Activated CD4-positive, alpha-beta memory T cell treated with anti-CD3 and anti-CD28 coated beads, Interleukin-2, amount 10 ng/mL, durations not matched to agents 7 days and 5 days (primary cell): Measurements from ENCODE around the gene NEK9. TPM values are rescaled to one million over a fixed set of nuclear protein-coding genes. Genes with fewer than 3 reads are reported as not detected.
A peak's percentile ranks its signal among the peaks of the same experiment; 100 is the strongest.

Source experiments
- CTCF ChIA-PET: fragments of 350-600 bp; sonication (Branson Sonifier 250); formaldehyde crosslinking; loops from one replicate; lab custom pipeline; 2021; ENCODE audit warnings: antibody characterized with exemption, inconsistent platforms; lab: Charles Lee
- POLR2A ChIA-PET: fragments of 350-600 bp; sonication (Branson Sonifier 250); formaldehyde crosslinking; loops from one replicate; lab custom pipeline; 2021; ENCODE audit warnings: antibody characterized with exemption; lab: Charles Lee
- DNase-seq: peaks from one replicate; pipeline ENCODE4 v3.0.0-alpha.2; 2020
- H3K27ac Mint-ChIP-seq: one replicate; pipeline ENCODE4 v1.8.0; 2021; ENCODE audit warnings: mild to moderate bottlenecking, mixed read lengths
- H3K27me3 Mint-ChIP-seq: one replicate; pipeline ENCODE4 v1.8.0; 2021; ENCODE audit warnings: mixed read lengths
- H3K36me3 Mint-ChIP-seq: one replicate; pipeline ENCODE4 v1.8.0; 2021; ENCODE audit warnings: low read depth, mixed read lengths
- H3K4me1 Mint-ChIP-seq: one replicate; pipeline ENCODE4 v1.8.0; 2021; ENCODE audit warnings: mixed read lengths
- H3K4me3 Mint-ChIP-seq: one replicate; pipeline ENCODE4 v1.8.0; 2021; ENCODE audit warnings: mild to moderate bottlenecking, mixed read lengths
- H3K9me3 Mint-ChIP-seq: one replicate; pipeline ENCODE4 v1.8.0; 2021; ENCODE audit warnings: mixed read lengths
- total RNA-seq, 2 experiments: library from RNA; stranded (reverse); gene quantifications; one replicate each; pipeline ENCODE4 v1.2.3, GENCODE V29; 2021

NEK9 gene
- 10 to 100 TPM; 72.0 to 77.3 TPM for total RNA-seq

DNA sequence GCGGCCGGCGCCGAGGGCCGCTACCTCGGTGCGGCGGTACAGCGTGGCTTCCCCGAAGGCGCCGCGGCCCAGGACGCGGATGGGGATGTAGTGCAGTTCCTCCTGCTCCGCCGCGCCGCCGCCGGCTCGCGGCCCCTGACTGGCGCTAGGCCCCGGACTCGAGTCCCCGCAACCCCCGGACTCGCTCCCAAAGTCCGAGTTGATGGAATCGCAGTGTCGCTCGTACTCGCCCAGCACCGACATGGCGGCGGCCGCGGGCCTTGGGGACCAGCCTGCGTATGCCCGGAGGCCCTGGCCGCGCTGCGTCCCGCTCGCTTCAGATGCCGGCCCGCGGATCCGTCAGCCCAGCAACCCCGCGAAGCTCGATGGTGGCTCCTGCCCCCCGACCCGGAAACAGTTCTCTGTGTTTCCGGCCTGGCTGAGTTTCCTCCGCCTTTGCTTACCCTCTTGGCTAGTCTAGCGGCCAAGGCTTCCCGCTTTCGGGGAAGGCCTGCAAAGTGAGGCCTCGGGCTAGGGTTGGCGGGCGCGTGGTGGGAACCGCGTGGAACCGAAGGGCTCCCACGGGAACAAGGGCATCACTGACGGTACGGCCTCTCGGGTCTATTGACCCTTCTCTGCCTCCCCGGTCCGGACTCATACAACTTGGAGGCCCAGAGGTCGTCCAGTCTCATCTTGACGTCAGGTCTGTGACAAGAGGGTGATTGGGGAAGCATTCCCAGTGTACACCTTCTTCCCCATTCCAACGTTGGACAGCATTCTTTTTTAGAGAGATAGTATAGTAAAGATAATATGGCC is at the start of gene NEK9:
TSS of gene NEK9 (minus strand) at position 370 of the 795 bp plus-strand sequence. CDS start at position 243, 127 bp downstream.
- H3K36me3 Mint-ChIP-seq: peaks cover 23% of the 10 kb centered on the region
- H3K4me3 Mint-ChIP-seq: peak within 1 kb of the TSS; percentile 82
- POLR2A ChIA-PET: interaction anchor here (0.6 to 3.5 kb wide), 42 partner anchors 10 to 534 kb away, joined by 3 to 23 read pairs (median 3); partner anchors contain the start of genes ACYP1, DLST, EIF2B2 and ERG28
- peak; percentile 91 for DNase-seq
- no peaks in the 10 kb centered on the region for H3K27me3 Mint-ChIP-seq
- CTCF ChIA-PET: interaction anchor here (0.9 to 8.9 kb wide), 8 partner anchors 10 to 267 kb away, joined by 3 to 216 read pairs (median 4); no protein-coding TSS in a partner anchor
- peak within 1 kb of the TSS; percentile 86 for H3K27ac Mint-ChIP-seq
- no peaks in the 10 kb centered on the region for H3K9me3 Mint-ChIP-seq
- peaks cover 39% of the 10 kb centered on the region for H3K4me1 Mint-ChIP-seq

DNA sequence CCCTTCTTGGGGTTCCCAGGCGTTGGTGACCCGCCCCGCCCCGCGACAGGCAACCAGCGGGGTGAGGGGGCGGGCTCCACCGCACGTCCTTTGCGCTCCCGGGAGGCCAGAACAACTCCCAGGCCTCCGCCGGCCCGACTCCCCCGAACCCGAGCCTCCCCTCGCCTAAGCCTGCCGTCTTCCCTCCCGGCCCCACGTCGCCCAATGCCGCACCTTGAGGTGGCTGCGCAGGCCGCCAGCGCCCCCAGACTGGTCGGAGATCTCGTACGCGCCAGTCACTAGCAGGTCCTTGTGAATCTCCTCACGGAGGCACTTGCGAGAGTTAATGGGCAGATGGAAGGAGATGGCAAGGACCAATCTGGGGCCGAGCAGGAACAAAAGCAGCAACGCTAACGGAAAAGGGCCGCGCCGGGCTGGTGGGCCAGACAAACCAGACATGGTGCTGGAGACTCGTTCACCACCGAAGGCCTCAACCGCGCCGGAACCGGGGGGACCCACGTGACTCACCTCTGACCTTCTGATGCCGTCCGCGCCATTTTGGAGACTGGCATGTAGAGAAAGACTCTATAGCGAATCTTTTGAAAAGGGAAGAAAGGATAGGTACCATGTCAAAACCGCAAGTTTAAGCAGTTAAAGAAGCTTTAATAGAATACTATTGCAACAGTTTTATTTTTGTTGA is 49.4 kb upstream of the NEK9 start, which contains the start of gene TMED10:
TSS of gene TMED10 (minus strand) at position 471 of the 679 bp plus-strand sequence. CDS start at position 438, 33 bp downstream.
- CTCF ChIA-PET: interaction anchor here (0.6 to 1.3 kb wide), 7 partner anchors 8 to 414 kb away, joined by 3 to 5 read pairs (median 3); partner anchors contain the start of gene NEK9
- peak; percentile 93 for DNase-seq
- Mint-ChIP-seq H3K27me3 (peaks cover 5% of the 10 kb centered on the region), H3K27ac (peak within 1 kb of the TSS; percentile 85), H3K4me3 (peak within 1 kb of the TSS; percentile 81), H3K36me3 (peaks cover 18% of the 10 kb centered on the region), H3K4me1 (peaks cover 36% of the 10 kb centered on the region), H3K9me3 (no peaks in the 10 kb centered on the region)
- POLR2A ChIA-PET: interaction anchor here (0.6 to 2.6 kb wide), 20 partner anchors 8 to 305 kb away, joined by 3 to 17 read pairs (median 4); partner anchors contain the start of gene NEK9

DNA sequence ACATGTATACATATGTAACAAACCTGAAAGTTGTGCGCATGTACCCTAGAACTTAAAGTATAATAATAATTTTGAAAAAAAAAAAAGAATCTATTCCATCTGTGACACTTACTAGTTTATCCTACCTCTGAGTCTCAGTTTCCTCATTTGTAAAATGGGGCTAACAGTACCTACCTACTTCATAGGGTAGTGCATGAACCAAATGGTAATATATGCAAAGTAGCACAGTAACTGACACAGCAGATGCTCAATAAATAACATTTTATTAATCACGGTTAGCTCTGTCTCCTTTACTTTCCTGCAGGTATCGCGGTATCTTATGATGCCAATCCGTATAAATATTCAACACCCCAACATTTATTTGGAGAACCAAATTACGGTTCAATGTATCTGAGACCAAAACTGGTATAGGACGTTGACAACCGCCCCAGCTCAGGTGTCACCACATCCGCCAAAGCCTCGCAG is 48.9 kb upstream of the NEK9 start:
- Mint-ChIP-seq H3K27ac (peak overlapping the region; percentile 85), H3K27me3 (peaks cover 5% of the 10 kb centered on the region), H3K36me3 (peaks cover 21% of the 10 kb centered on the region), H3K4me3 (peak overlapping the region; percentile 81), H3K9me3 (no peaks in the 10 kb centered on the region), H3K4me1 (peaks cover 40% of the 10 kb centered on the region)
- ChIA-PET POLR2A (interaction anchor here (0.7 to 2.6 kb wide), 13 partner anchors 9 to 295 kb away, joined by 3 to 17 read pairs (median 6); partner anchors contain the start of gene NEK9), CTCF (interaction anchor here (0.6 to 1.3 kb wide), 7 partner anchors 9 to 413 kb away, joined by 3 to 5 read pairs (median 3); partner anchors contain the start of gene NEK9)
- no peak for DNase-seq

DNA sequence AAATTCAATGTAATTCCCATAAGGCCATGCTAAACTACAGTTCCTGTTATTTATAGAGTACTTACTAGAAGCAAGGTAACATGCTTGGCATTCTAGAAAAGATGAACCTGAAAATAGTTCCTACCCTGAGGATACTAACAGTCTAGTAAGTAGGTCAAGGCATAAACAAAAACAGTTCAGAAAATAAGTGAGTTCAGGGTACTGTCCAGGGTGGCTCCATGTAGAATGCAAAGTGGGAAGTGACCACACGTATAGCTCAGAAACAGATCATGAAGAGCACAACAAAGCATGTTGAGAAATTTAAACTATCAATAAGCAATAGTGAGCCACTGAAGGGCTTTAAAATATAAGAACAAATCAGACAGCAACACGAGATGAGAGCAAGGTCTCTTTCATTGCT is 47.2 kb upstream of the NEK9 start:
- peaks cover 21% of the 10 kb centered on the region for H3K36me3 Mint-ChIP-seq
- POLR2A ChIA-PET: no interaction called here

DNA sequence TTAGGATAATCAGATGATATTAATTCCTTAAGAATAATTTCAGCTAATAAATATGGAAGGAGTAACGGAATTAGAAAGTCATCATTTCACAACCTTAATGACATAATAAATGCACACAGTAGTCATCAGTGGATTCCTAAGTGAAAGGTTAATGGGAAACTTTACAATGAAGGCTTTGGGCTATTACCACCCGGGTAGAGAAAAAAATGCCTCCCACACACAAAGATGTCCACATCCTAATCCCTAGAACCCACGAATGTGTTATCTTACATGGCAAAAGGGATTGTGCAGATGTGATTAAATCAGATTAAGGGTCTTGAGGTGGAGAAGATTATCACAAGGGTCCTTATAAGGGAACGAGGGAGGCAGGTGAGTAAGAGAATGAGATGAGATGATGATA is 43.9 kb upstream of the NEK9 start:
- Mint-ChIP-seq H3K4me1 (peaks cover 47% of the 10 kb centered on the region), H3K9me3 (no peaks in the 10 kb centered on the region), H3K36me3 (peaks cover 28% of the 10 kb centered on the region), H3K27me3 (no peaks in the 10 kb centered on the region), H3K27ac (no peak overlapping the region), H3K4me3 (no peak overlapping the region)
- POLR2A ChIA-PET: no interaction called here
- CTCF ChIA-PET: no interaction called here
- DNase-seq: no peak

More for the DNA sequence above, 47.2 kb upstream of the NEK9 start:
- H3K4me1 Mint-ChIP-seq: peaks cover 47% of the 10 kb centered on the region
- DNase-seq: no peak
- H3K4me3 Mint-ChIP-seq: peak overlapping the region; percentile 46
- H3K27me3 Mint-ChIP-seq: peaks cover 2% of the 10 kb centered on the region
- CTCF ChIA-PET: interaction anchor here (1.0 to 1.3 kb wide), 2 partner anchors 13 to 19 kb away, joined by 3 read pairs; no protein-coding TSS in a partner anchor
- peak overlapping the region; percentile 33 for H3K27ac Mint-ChIP-seq
- no peaks in the 10 kb centered on the region for H3K9me3 Mint-ChIP-seq

DNA sequence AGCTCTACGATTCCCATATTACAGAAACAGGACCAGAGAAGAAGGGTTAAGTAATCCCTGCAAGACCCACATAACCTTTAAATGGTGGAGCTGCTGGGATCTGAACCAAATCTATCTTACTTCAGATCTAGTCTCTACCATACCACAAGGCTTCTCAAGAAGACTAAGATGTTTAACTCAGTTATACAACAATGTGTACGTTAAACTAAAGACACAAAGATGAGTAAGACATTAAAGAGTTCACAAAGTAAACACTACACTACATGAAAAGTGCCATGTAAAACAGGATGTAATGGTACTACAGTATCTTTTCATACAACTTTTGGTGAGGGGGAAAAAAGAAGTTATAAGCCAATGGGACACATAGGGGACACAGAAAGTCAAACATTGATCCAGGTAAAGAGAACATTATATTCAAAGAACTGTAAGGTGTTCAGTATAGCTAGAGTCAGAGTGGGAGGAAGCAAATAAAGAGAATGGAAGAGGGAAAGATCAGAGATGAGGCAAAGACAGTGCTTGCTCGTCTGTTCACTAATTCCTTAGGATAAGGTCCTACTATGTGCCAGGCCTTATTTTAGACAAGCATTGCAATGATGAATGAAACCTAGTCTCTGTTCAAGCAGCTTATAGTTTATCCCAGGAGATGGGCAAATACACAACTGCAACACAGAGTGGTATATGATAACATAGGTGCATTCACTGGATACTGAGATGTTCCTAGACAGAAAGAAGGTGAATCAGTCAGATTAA is 41.9 kb upstream of the NEK9 start:
- peaks cover 31% of the 10 kb centered on the region for H3K4me1 Mint-ChIP-seq
- ChIA-PET POLR2A (interaction anchor here (0.9 kb wide), 1 partner anchor 12 kb away, joined by 3 read pairs; no protein-coding TSS in a partner anchor), CTCF (interaction anchor here (1.0 to 1.6 kb wide), 3 partner anchors 12 to 128 kb away, joined by 3 to 4 read pairs (median 3); no protein-coding TSS in a partner anchor)
- no peaks in the 10 kb centered on the region for H3K9me3 Mint-ChIP-seq
- H3K27me3 Mint-ChIP-seq: no peaks in the 10 kb centered on the region
- H3K36me3 Mint-ChIP-seq: peaks cover 23% of the 10 kb centered on the region
- no peak overlapping the region for H3K4me3 Mint-ChIP-seq
- no peak for DNase-seq
- no peak overlapping the region for H3K27ac Mint-ChIP-seq

DNA sequence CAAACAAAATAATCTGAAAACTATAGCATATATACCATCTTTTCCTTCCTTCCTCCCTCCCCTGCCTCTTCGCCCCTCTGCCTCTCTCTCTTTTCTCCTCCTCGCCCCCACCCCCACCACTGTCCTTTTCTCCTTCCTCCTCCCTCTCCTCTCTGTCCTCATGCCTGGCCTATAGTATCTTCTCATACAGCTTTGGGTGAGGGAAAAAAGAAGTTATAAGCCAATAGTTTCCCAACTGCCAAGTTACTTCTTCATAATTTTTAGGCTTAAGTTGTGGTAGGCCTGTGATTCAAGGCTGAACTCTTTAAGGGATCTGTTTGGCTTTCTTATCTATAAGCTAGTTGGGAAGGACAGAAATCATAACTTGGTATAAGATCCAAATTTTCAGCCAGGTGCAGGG is 40.5 kb upstream of the NEK9 start:
- ChIA-PET CTCF (interaction anchor here (1.4 kb wide), 1 partner anchor 10 kb away, joined by 4 read pairs; no protein-coding TSS in a partner anchor), POLR2A (interaction anchor here (1.4 kb wide), 1 partner anchor 10 kb away, joined by 3 read pairs; no protein-coding TSS in a partner anchor)
- DNase-seq: no peak
- H3K4me1 Mint-ChIP-seq: peaks cover 29% of the 10 kb centered on the region
- no peaks in the 10 kb centered on the region for H3K27me3 Mint-ChIP-seq
- no peak overlapping the region for H3K4me3 Mint-ChIP-seq
- no peak overlapping the region for H3K27ac Mint-ChIP-seq
- no peaks in the 10 kb centered on the region for H3K9me3 Mint-ChIP-seq
- H3K36me3 Mint-ChIP-seq: peaks cover 21% of the 10 kb centered on the region

DNA sequence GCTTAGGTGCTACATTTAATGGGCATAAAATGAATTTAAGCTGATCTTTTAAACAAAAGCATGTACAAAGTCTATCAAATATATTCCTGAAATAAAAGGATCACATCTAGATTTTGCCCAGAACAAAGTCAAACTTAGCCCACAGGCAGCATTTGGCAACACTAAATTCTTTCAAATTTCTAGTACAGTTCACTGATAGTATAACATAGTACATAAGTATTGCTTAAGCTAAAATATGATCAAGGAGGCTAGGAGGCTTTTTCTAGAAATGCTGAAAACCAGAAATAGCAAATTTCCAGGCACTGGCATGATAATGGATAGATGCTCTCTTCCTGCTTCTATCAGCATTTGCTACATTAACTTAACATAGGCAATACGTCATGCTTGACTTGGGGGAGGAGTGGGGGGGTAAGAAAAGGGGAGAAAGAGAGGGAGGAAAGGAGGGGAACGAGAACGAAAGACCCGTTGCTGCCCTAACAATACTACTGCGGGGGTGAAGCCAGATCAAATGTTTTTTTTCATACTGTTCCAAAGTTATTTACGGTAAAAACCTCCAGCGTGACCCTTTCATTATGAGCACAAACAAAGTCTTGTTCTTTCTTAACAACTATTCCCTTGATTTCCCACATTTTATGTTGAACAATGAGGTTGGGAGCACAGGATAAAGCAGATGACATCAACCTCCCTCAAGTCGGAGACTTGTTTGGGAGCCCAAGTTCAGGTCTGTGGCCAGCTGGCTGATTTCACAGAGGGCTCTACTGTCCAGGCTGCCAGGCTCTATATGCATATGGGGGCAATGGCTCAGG is 38.9 kb upstream of the NEK9 start:
- no peaks in the 10 kb centered on the region for H3K27me3 Mint-ChIP-seq

DNA sequence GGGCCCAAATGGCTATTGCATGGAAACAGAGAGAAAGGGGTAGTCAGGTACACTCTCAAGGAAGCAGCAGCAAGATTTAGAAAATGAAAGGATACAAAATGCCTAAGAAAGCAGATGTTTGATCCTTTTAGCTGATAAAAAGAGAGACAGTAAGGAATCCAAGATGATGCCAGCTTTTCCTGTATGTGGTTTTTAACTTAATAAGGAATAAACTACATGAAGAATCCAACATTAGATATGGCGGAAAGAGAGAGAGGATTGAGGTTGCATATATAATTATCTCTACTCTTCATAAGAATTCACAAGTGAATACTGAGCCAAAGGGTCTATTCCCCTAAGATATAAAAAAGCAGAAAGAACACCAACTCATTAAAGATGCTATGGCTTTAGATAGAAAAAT is 38.0 kb upstream of the NEK9 start:
- no peaks in the 10 kb centered on the region for H3K9me3 Mint-ChIP-seq
- H3K4me3 Mint-ChIP-seq: no peak overlapping the region
- ChIA-PET POLR2A (interaction anchor here (1.4 kb wide), 1 partner anchor 11 kb away, joined by 5 read pairs; no protein-coding TSS in a partner anchor), CTCF (no interaction called here)
- peaks cover 43% of the 10 kb centered on the region for H3K4me1 Mint-ChIP-seq
- H3K36me3 Mint-ChIP-seq: peaks cover 18% of the 10 kb centered on the region
- no peak for DNase-seq
- H3K27ac Mint-ChIP-seq: no peak overlapping the region
- H3K27me3 Mint-ChIP-seq: no peaks in the 10 kb centered on the region

More for the DNA sequence above, 38.9 kb upstream of the NEK9 start:
- POLR2A ChIA-PET: no interaction called here
- Mint-ChIP-seq H3K4me1 (peaks cover 38% of the 10 kb centered on the region), H3K4me3 (no peak overlapping the region), H3K36me3 (peaks cover 16% of the 10 kb centered on the region), H3K9me3 (no peaks in the 10 kb centered on the region), H3K27ac (no peak overlapping the region)
- CTCF ChIA-PET: interaction anchor here (1.1 kb wide), 1 partner anchor 25 kb away, joined by 3 read pairs; no protein-coding TSS in a partner anchor
- no peak for DNase-seq

DNA sequence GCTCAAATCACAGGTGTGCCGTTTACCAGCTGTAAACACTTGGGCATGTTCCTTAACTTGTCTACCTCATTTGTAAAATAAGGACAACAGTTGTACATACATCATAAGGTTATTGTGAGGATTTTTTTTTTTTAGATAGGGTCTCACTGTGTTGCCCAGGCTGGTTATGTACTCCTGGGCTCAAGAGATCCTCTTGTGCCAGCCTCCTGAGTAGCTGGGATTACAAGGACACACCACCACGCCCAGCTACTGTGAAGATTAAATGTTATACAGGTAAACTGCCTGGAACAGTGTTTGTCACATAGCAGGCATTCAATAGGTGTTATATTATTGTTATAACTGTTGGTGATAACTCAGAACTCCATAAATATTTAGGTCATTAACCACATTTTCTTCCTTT is 36.8 kb upstream of the NEK9 start:
- CTCF ChIA-PET: interaction anchor here (0.7 to 0.9 kb wide), 2 partner anchors 19 to 397 kb away, joined by 3 read pairs; no protein-coding TSS in a partner anchor
- Mint-ChIP-seq H3K27ac (no peak overlapping the region), H3K27me3 (no peaks in the 10 kb centered on the region), H3K4me3 (no peak overlapping the region), H3K4me1 (peaks cover 46% of the 10 kb centered on the region), H3K9me3 (no peaks in the 10 kb centered on the region), H3K36me3 (peaks cover 18% of the 10 kb centered on the region)
- no peak for DNase-seq
- POLR2A ChIA-PET: interaction anchor here (0.7 to 1.0 kb wide), 2 partner anchors 13 to 37 kb away, joined by 3 read pairs; partner anchors contain the start of gene NEK9

DNA sequence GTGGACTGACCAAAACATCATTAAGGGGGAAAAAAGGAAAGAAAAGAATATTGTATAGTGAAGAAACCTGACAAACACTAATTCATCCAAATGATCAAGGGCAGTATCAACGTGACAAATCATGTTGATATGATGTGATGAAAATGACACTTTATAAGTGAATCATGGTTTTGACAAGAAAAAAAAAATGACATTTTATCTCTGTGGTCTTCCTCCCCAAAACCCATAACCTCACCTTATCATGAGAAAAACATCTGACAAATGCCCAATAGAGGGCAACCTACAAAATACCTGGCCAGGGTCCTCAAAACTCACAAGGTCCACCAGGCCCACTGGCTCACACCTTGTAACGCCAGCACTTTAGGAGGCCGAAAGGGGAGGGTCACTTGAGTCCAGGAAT is 35.8 kb upstream of the NEK9 start:
- Mint-ChIP-seq H3K27me3 (no peaks in the 10 kb centered on the region), H3K27ac (no peak overlapping the region), H3K4me3 (no peak overlapping the region), H3K36me3 (peaks cover 14% of the 10 kb centered on the region), H3K9me3 (no peaks in the 10 kb centered on the region), H3K4me1 (peaks cover 45% of the 10 kb centered on the region)
- CTCF ChIA-PET: interaction anchor here (0.9 kb wide), 1 partner anchor 22 kb away, joined by 3 read pairs; no protein-coding TSS in a partner anchor
- POLR2A ChIA-PET: no interaction called here
- DNase-seq: no peak
